ENCODE data around the gene SHISAL2A.

DNA sequence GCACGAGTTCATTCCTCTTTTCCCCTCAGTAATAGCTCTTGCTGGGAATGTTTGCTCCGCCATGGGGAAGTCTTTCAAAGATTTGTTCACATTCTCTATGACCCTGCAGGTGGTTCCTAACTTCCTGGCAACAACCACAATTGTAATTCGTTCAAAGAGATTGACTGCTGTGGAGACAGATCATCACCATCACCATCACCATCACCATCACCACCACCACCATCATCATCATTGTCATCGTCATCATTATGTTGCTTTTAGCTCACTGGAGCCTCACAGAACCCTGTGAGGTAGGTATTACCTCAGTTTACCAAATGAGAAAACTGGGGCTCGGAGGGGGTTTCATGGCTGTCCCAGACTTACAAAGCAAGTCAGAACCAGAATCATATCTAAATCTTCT lies 34.3 kb downstream of the SHISAL2A start:
- TF ChIP-seq CREB1 (IDR thresholded peaks at IDR 0.05): no peak
- TF ChIP-seq, protein P1, sequence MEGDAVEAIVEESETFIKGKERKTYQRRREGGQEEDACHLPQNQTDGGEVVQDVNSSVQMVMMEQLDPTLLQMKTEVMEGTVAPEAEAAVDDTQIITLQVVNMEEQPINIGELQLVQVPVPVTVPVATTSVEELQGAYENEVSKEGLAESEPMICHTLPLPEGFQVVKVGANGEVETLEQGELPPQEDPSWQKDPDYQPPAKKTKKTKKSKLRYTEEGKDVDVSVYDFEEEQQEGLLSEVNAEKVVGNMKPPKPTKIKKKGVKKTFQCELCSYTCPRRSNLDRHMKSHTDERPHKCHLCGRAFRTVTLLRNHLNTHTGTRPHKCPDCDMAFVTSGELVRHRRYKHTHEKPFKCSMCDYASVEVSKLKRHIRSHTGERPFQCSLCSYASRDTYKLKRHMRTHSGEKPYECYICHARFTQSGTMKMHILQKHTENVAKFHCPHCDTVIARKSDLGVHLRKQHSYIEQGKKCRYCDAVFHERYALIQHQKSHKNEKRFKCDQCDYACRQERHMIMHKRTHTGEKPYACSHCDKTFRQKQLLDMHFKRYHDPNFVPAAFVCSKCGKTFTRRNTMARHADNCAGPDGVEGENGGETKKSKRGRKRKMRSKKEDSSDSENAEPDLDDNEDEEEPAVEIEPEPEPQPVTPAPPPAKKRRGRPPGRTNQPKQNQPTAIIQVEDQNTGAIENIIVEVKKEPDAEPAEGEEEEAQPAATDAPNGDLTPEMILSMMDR (IDR thresholded peaks at IDR 0.05; ENCODE audit: control extremely low read depth in 1 of 3, insufficient read depth in 1 of 3, low read depth in 1 of 3, low read length in 3 of 3): no peak

Data from H1 (cell line).